WTC11 (cell line): ENCODE data around the gene MEX3D. TPM values are rescaled to one million over a fixed set of nuclear protein-coding genes. Genes with fewer than 3 reads are reported as not detected.

Source experiments
- ATAC-seq: fragments of 200-7000 bp; cut with Tn5 transposase; 2 replicates; pipeline ENCODE4 v1.10.0; 2021; ENCODE audit warnings: mild to moderate bottlenecking, moderate library complexity
- CTCF ChIA-PET: fragments of 300-600 bp; sonication (Branson Sonifier 250); formaldehyde crosslinking; loops from one replicate; lab custom pipeline; 2021; ENCODE audit warnings: antibody characterized with exemption; lab: Charles Lee
- POLR2A ChIA-PET: fragments of 350-600 bp; sonication (Branson Sonifier 250); formaldehyde crosslinking; loops from one replicate; lab custom pipeline; 2021; ENCODE audit warnings: antibody characterized with exemption; lab: Charles Lee
- DNase-seq: peaks from one replicate; pipeline ENCODE4 v3.0.0; 2021; ENCODE audit warnings: low spot score
- H3K27ac Mint-ChIP-seq: 2 replicates; pipeline ENCODE4 v1.8.0; 2021; ENCODE audit warnings: mixed read lengths
- H3K27me3 Mint-ChIP-seq: 2 replicates; pipeline ENCODE4 v1.8.0; 2021; ENCODE audit warnings: low read depth, mild to moderate bottlenecking, moderate library complexity, mixed read lengths
- H3K36me3 Mint-ChIP-seq: 2 replicates; pipeline ENCODE4 v1.8.0; 2021; ENCODE audit warnings: mixed read lengths
- H3K4me1 Mint-ChIP-seq: 2 replicates; pipeline ENCODE4 v1.8.0; 2022; ENCODE audit warnings: mixed read lengths
- H3K4me3 Mint-ChIP-seq: 2 replicates; pipeline ENCODE4 v1.8.0; 2021; ENCODE audit warnings: mild to moderate bottlenecking, moderate library complexity, mixed read lengths
- H3K9me3 Mint-ChIP-seq: 2 replicates; pipeline ENCODE4 v1.8.0; 2021; ENCODE audit warnings: mixed read lengths
- ATF1 ChIP-seq: sonication (generic); formaldehyde crosslinking; IDR thresholded peaks from 2 replicates; pipeline ENCODE4 v1.8.1; 2023; ENCODE audit warnings: mild to moderate bottlenecking, moderate library complexity, missing genetic modification reagents
- CREB1 ChIP-seq: sonication (generic); formaldehyde crosslinking; IDR thresholded peaks from 2 replicates; pipeline ENCODE4 v1.8.0; 2023; ENCODE audit warnings: mild to moderate bottlenecking, missing genetic modification reagents
- EMX1 ChIP-seq: fragments of 250-450 bp; sonication (Bioruptor Pico); IDR thresholded peaks from 2 replicates; pipeline ENCODE4 v1.8.0; 2021; ENCODE audit warnings: mild to moderate bottlenecking
- FOXP1 ChIP-seq: sonication (generic); formaldehyde crosslinking; IDR thresholded peaks from 2 replicates; pipeline ENCODE4 v1.8.0; 2022; ENCODE audit warnings: missing genetic modification reagents, mild to moderate bottlenecking, moderate library complexity, borderline replicate concordance
- GTF2I ChIP-seq: fragments of 250-450 bp; sonication (Bioruptor Pico); conservative IDR thresholded peaks from 2 replicates; pipeline ENCODE4 v1.4.0; 2021; ENCODE audit warnings: mild to moderate bottlenecking
- MXD4 ChIP-seq: fragments of 250-450 bp; sonication (Bioruptor Pico); IDR thresholded peaks from 2 replicates; pipeline ENCODE4 v1.8.0; 2021; ENCODE audit warnings: mild to moderate bottlenecking, moderate library complexity, borderline replicate concordance
- MYBL2 ChIP-seq: sonication (generic); formaldehyde crosslinking; IDR thresholded peaks from 2 replicates; pipeline ENCODE4 v1.8.1; 2023; ENCODE audit warnings: mild to moderate bottlenecking, moderate library complexity, missing genetic modification reagents
- NFATC4 ChIP-seq: fragments of 250-450 bp; sonication (Bioruptor Pico); IDR thresholded peaks from 2 replicates; pipeline ENCODE4 v1.9.0; 2021; ENCODE audit warnings: mild to moderate bottlenecking
- NR1H2 ChIP-seq: sonication (generic); formaldehyde crosslinking; IDR thresholded peaks from 2 replicates; pipeline ENCODE4 v1.9.0; 2021; ENCODE audit warnings: mild to moderate bottlenecking, moderate library complexity, missing genetic modification reagents
- NR2C2 ChIP-seq: sonication (generic); formaldehyde crosslinking; IDR thresholded peaks from 2 replicates; pipeline ENCODE4 v1.8.0; 2022; ENCODE audit warnings: mild to moderate bottlenecking, missing genetic modification reagents
- SMAD4 ChIP-seq: sonication (generic); formaldehyde crosslinking; IDR thresholded peaks from 2 replicates; pipeline ENCODE4 v1.8.0; 2022; ENCODE audit warnings: mild to moderate bottlenecking, missing genetic modification reagents
- SP1 ChIP-seq: sonication (generic); formaldehyde crosslinking; conservative IDR thresholded peaks from 2 replicates; pipeline ENCODE4 v1.8.1; 2022; ENCODE audit warnings: missing genetic modification reagents
- TCF7 ChIP-seq: sonication (generic); formaldehyde crosslinking; IDR thresholded peaks from 2 replicates; pipeline ENCODE4 v1.8.0; 2022; ENCODE audit warnings: mild to moderate bottlenecking, low read depth, missing genetic modification reagents, moderate library complexity
- ZBTB21 ChIP-seq: sonication (generic); formaldehyde crosslinking; IDR thresholded peaks from 2 replicates; pipeline ENCODE4 v1.8.1; 2023; ENCODE audit warnings: mild to moderate bottlenecking, missing genetic modification reagents, borderline replicate concordance
- ZNF121 ChIP-seq: sonication (generic); formaldehyde crosslinking; IDR thresholded peaks from 2 replicates; pipeline ENCODE4 v1.8.0; 2023; ENCODE audit warnings: missing genetic modification reagents
- ZNF263 ChIP-seq: sonication (generic); formaldehyde crosslinking; IDR thresholded peaks from 2 replicates; pipeline ENCODE4 v1.8.1; 2022; ENCODE audit warnings: low read depth, mild to moderate bottlenecking, moderate library complexity, missing genetic modification reagents
- ZNF416 ChIP-seq: fragments of 250-450 bp; sonication (Bioruptor Pico); IDR thresholded peaks from 2 replicates; pipeline ENCODE4 v1.9.0; 2021; ENCODE audit warnings: mild to moderate bottlenecking, inconsistent platforms
- ZNF423 ChIP-seq: fragments of 250-450 bp; sonication (Bioruptor Pico); IDR thresholded peaks from 2 replicates; pipeline ENCODE4 v2.1.2; 2022; ENCODE audit warnings: mild to moderate bottlenecking, moderate library complexity
- total RNA-seq: library from RNA; stranded (reverse); gene quantifications from 3 replicates; pipeline ENCODE4 v1.2.3, GENCODE V29; 2021
- TF ChIP-seq, protein P1 (sequence below): sonication (generic); formaldehyde crosslinking; IDR thresholded peaks from 2 replicates; pipeline ENCODE4 v1.8.0; 2022; ENCODE audit warnings: missing genetic modification reagents
- TF ChIP-seq, protein P2 (sequence below): fragments of 200-600 bp; IDR thresholded peaks from 2 replicates; pipeline ENCODE4 v1.8.0; 2022; ENCODE audit warnings: antibody characterized with exemption
- TF ChIP-seq, protein P3 (sequence below): sonication (generic); formaldehyde crosslinking; conservative IDR thresholded peaks from 2 replicates; pipeline ENCODE4 v1.8.1; 2022; ENCODE audit warnings: mild to moderate bottlenecking, missing genetic modification reagents
- TF ChIP-seq, protein P4 (sequence below): sonication (generic); formaldehyde crosslinking; IDR thresholded peaks from 2 replicates; pipeline ENCODE4 v1.8.0; 2022; ENCODE audit warnings: mild to moderate bottlenecking, missing genetic modification reagents
- TF ChIP-seq, protein P5 (sequence below): sonication (generic); formaldehyde crosslinking; IDR thresholded peaks from 2 replicates; pipeline ENCODE4 v1.8.0; 2022; ENCODE audit warnings: mild to moderate bottlenecking, missing genetic modification reagents

MEX3D gene
- total RNA-seq, 1 experiment from 2014 or later, result 69.5 TPM

DNA sequence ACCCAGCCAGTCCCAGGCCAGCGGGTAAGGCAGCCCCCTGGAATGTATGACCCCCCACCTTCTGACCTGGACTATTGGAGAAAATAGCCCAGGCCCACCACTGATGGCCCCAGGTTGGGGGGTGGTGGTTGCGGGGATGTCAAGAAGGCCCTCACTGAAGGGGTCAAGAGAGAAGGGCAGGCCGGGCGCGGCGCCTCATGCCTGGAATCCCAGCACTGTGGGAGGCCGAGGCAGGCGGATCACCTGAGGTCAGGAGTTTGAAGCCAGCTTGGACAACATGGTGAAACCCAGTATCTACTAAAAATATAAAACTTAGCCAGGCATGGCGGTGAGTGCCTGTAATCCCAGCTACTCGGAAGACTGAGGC, 53.8 kb downstream of the MEX3D start (continued):
- TF ChIP-seq CREB1 (CRISPR knock-in tag) (no peak), NR1H2 (CRISPR knock-in tag) (no peak), MYBL2 (CRISPR knock-in tag) (no peak), FOXP1 (CRISPR knock-in tag) (no peak), EMX1 (no peak), ZBTB21 (CRISPR knock-in tag) (no peak), TCF7 (CRISPR knock-in tag) (no peak), MXD4 (CRISPR knock-in tag) (no peak)
- TF ChIP-seq, protein P1, sequence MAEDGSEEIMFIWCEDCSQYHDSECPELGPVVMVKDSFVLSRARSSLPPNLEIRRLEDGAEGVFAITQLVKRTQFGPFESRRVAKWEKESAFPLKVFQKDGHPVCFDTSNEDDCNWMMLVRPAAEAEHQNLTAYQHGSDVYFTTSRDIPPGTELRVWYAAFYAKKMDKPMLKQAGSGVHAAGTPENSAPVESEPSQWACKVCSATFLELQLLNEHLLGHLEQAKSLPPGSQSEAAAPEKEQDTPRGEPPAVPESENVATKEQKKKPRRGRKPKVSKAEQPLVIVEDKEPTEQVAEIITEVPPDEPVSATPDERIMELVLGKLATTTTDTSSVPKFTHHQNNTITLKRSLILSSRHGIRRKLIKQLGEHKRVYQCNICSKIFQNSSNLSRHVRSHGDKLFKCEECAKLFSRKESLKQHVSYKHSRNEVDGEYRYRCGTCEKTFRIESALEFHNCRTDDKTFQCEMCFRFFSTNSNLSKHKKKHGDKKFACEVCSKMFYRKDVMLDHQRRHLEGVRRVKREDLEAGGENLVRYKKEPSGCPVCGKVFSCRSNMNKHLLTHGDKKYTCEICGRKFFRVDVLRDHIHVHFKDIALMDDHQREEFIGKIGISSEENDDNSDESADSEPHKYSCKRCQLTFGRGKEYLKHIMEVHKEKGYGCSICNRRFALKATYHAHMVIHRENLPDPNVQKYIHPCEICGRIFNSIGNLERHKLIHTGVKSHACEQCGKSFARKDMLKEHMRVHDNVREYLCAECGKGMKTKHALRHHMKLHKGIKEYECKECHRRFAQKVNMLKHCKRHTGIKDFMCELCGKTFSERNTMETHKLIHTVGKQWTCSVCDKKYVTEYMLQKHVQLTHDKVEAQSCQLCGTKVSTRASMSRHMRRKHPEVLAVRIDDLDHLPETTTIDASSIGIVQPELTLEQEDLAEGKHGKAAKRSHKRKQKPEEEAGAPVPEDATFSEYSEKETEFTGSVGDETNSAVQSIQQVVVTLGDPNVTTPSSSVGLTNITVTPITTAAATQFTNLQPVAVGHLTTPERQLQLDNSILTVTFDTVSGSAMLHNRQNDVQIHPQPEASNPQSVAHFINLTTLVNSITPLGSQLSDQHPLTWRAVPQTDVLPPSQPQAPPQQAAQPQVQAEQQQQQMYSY (CRISPR knock-in tag), result no peak

DNA sequence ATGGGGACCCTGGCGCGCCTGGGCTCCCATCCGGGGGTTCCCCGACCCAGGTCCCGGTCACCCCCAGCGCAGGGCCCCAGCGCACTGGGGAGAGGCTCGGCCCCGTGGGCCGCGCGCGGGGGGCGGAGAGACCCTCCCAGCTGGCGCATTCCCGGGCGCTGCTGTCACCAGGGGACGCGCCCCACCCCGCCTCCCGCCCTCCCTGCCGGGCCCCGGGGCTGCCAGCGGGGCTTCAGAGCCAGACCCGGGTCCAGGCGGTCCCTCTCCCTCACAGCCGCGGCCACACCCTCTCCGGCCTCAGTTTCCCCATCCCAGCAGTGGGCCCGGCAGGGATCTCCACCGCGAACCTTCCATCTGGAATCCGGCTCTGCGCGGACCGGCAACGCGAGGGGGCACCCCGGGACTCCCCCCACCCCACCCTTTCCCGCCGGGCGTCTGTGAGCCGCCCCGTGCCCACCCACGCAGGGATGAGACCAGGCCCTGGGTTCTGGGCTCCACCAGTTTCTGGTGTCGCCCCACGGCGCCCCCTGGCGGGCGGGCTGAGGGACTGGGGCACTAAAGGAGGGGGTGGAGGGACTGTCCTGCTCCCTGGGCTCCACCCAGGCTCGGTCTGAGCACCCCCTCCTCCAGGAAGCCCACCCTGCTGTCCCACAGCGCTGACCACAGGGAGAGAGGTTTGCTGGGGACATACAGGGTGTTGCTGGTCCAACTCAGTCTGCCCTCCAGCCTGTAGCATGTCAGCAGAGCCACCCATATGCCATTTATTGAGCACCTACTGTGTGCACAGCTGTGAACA, 54.4 kb downstream of the MEX3D start:
- DNase-seq (peak; percentile 74), ATAC-seq (peak; percentile 49)
- Mint-ChIP-seq H3K27ac (no peak overlapping the region), H3K9me3 (peaks cover 14% of the 10 kb centered on the region), H3K4me3 (peak overlapping the region; percentile 36), H3K36me3 (no peaks in the 10 kb centered on the region), H3K4me1 (no peaks in the 10 kb centered on the region), H3K27me3 (peaks cover 49% of the 10 kb centered on the region)
- TF ChIP-seq GTF2I (0 out of 2 replicates have a peak, but pooled peaks have one; percentile 11), NR2C2 (no peak)
- TF ChIP-seq, protein P2, sequence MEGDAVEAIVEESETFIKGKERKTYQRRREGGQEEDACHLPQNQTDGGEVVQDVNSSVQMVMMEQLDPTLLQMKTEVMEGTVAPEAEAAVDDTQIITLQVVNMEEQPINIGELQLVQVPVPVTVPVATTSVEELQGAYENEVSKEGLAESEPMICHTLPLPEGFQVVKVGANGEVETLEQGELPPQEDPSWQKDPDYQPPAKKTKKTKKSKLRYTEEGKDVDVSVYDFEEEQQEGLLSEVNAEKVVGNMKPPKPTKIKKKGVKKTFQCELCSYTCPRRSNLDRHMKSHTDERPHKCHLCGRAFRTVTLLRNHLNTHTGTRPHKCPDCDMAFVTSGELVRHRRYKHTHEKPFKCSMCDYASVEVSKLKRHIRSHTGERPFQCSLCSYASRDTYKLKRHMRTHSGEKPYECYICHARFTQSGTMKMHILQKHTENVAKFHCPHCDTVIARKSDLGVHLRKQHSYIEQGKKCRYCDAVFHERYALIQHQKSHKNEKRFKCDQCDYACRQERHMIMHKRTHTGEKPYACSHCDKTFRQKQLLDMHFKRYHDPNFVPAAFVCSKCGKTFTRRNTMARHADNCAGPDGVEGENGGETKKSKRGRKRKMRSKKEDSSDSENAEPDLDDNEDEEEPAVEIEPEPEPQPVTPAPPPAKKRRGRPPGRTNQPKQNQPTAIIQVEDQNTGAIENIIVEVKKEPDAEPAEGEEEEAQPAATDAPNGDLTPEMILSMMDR, result peak; percentile 77
- TF ChIP-seq, protein P3, sequence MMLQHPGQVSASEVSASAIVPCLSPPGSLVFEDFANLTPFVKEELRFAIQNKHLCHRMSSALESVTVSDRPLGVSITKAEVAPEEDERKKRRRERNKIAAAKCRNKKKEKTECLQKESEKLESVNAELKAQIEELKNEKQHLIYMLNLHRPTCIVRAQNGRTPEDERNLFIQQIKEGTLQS (CRISPR knock-in tag), result no peak
- CTCF ChIA-PET, result interaction anchor here (0.5 to 1.8 kb wide), 6 partner anchors 10 to 1100 kb away, joined by 3 to 8 read pairs (median 4); partner anchors contain the start of gene PLK5
- POLR2A ChIA-PET, result no interaction called here

DNA sequence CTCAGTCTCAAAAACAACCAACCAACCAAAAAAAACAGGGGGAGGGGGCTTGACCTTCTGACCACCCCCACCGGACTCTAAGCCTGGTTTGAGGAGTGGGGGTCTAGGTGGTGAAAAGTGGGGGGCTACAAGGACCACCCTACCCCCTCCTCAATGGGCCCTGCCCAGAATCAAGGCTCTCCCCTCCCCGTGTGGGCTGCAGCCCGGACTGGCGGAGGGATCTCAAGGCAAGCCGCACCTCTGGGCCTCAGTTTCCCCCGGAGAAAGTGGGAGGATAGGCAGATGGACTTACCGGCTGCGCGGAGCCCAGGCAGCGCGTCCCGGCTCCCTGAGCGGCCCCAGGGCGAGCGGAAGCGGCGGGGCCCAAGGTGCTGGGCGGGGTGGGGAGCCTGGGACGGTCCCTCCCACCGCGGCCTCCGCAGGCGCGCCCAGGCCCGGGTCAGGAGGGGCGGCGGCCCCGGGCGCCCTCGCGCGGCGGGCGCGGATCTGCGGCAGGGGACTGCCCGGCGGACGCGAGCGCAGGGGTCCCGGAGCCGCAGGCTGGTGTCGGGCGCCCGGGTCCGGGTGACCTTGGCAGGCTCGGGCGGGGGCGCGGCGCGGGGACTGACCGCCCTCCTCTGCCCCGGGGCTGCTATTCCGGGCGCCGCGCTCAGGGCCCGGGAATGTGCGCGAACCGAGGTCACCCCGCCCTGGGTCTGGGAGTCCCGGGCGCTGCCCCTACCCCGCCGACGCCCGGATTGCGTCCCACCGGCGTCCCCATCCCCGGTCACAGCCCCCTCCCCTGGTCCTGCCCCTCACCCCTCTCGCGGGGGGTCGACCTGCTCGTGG, 55.2 kb downstream of the MEX3D start, which contains the start of gene ADAMTSL5:
TSS of gene ADAMTSL5 (minus strand) at position 349 of the 828 bp plus-strand sequence. CDS start 2,076 bp downstream, outside the sequence.
- peak within 1 kb of the TSS; percentile 57 for H3K4me3 Mint-ChIP-seq
- ATAC-seq (peak; percentile 22), DNase-seq (peak; percentile 45)
- peaks cover 46% of the 10 kb centered on the region for H3K27me3 Mint-ChIP-seq
- no peaks in the 10 kb centered on the region for H3K4me1 Mint-ChIP-seq
- POLR2A ChIA-PET, result interaction anchor here (0.7 kb wide), 1 partner anchor 23 kb away, joined by 3 read pairs; the partner anchor contains the start of gene PCSK4
- no peak within 1 kb of the TSS for H3K27ac Mint-ChIP-seq
- H3K36me3 Mint-ChIP-seq, result no peaks in the 10 kb centered on the region
- peaks cover 9% of the 10 kb centered on the region for H3K9me3 Mint-ChIP-seq
- CTCF ChIA-PET, result interaction anchor here (0.5 to 1.2 kb wide), 2 partner anchors 33 kb away, joined by 3 to 4 read pairs; no protein-coding TSS in a partner anchor
- TF ChIP-seq ZNF416 (CRISPR knock-in tag), result no peak
- peak; percentile 80; the same call in 1 of the 2 replicates for TF ChIP-seq ZNF121 (CRISPR knock-in tag)
- TF ChIP-seq, protein P4, sequence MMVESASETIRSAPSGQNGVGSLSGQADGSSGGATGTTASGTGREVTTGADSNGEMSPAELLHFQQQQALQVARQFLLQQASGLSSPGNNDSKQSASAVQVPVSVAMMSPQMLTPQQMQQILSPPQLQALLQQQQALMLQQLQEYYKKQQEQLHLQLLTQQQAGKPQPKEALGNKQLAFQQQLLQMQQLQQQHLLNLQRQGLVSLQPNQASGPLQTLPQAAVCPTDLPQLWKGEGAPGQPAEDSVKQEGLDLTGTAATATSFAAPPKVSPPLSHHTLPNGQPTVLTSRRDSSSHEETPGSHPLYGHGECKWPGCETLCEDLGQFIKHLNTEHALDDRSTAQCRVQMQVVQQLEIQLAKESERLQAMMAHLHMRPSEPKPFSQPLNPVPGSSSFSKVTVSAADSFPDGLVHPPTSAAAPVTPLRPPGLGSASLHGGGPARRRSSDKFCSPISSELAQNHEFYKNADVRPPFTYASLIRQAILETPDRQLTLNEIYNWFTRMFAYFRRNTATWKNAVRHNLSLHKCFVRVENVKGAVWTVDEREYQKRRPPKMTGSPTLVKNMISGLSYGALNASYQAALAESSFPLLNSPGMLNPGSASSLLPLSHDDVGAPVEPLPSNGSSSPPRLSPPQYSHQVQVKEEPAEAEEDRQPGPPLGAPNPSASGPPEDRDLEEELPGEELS, result 0 out of 2 replicates have a peak, but pooled peaks have one; percentile 8
- TF ChIP-seq SP1 (CRISPR knock-in tag), result no peak
- no peak for TF ChIP-seq EMX1
- 0 out of 2 replicates have a peak, but pooled peaks have one; percentile 5 for TF ChIP-seq MYBL2 (CRISPR knock-in tag)
- peak; percentile 64; the same call in 1 of the 2 replicates for TF ChIP-seq GTF2I
- TF ChIP-seq SMAD4 (CRISPR knock-in tag), result no peak
- TF ChIP-seq ZNF423 (CRISPR knock-in tag), result 0 out of 2 replicates have a peak, but pooled peaks have one; percentile 23
- TF ChIP-seq, protein P5, sequence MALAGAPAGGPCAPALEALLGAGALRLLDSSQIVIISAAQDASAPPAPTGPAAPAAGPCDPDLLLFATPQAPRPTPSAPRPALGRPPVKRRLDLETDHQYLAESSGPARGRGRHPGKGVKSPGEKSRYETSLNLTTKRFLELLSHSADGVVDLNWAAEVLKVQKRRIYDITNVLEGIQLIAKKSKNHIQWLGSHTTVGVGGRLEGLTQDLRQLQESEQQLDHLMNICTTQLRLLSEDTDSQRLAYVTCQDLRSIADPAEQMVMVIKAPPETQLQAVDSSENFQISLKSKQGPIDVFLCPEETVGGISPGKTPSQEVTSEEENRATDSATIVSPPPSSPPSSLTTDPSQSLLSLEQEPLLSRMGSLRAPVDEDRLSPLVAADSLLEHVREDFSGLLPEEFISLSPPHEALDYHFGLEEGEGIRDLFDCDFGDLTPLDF (CRISPR knock-in tag), result no peak
- TF ChIP-seq NFATC4 (CRISPR knock-in tag), result no peak
- TF ChIP-seq ATF1 (CRISPR knock-in tag), result no peak
- TF ChIP-seq ZNF263 (CRISPR knock-in tag), result no peak
